WI38 (cell line): ENCODE measurements around the gene API5.

Experiments used
- H3K4me3 ChIP-seq: 2 replicates; pipeline ENCODE4 v1.5.1; 2011; ENCODE audit warnings: low read depth, mild to moderate bottlenecking, control low read depth, low read length
- CTCF ChIP-seq: IDR thresholded peaks from 2 replicates; pipeline ENCODE4 v1.5.1; 2012; ENCODE audit warnings: low read depth, mild to moderate bottlenecking, control low read depth, low read length

API5 gene

GRCh38 chr11:43311791-43312607 is at the start of gene API5:
Gene API5 (plus strand): TSS chr11:43311996. CDS start chr11:43312128, 132 bp downstream.
- peak; percentile 52; the same call in 1 of the 2 replicates for TF ChIP-seq CTCF
- H3K4me3 ChIP-seq: peak within 1 kb of the TSS; percentile 94

- no peak for TF ChIP-seq CTCF
- 0 out of 2 replicates have a peak overlapping the region, but pooled peaks have one; percentile 20 for H3K4me3 ChIP-seq
Measured at GRCh38 chr11:43267856-43268580, 43.8 kb upstream of the API5 start.

GRCh38 chr11:43268786-43269185 is 43.0 kb upstream of the API5 start:
- no peak for TF ChIP-seq CTCF
- H3K4me3 ChIP-seq: no peak overlapping the region

GRCh38 chr11:43269254-43269918 is 42.4 kb upstream of the API5 start:
- TF ChIP-seq CTCF: no peak
- no peak overlapping the region for H3K4me3 ChIP-seq

- TF ChIP-seq CTCF: no peak
- no peak overlapping the region for H3K4me3 ChIP-seq
Measured at GRCh38 chr11:43270468-43270867, 41.3 kb upstream of the API5 start.

GRCh38 chr11:43278193-43278956 is 33.4 kb upstream of the API5 start:
- H3K4me3 ChIP-seq: no peak overlapping the region
- TF ChIP-seq CTCF: peak; percentile 35
